ENCODE results near the gene NSMCE1.

DNA sequence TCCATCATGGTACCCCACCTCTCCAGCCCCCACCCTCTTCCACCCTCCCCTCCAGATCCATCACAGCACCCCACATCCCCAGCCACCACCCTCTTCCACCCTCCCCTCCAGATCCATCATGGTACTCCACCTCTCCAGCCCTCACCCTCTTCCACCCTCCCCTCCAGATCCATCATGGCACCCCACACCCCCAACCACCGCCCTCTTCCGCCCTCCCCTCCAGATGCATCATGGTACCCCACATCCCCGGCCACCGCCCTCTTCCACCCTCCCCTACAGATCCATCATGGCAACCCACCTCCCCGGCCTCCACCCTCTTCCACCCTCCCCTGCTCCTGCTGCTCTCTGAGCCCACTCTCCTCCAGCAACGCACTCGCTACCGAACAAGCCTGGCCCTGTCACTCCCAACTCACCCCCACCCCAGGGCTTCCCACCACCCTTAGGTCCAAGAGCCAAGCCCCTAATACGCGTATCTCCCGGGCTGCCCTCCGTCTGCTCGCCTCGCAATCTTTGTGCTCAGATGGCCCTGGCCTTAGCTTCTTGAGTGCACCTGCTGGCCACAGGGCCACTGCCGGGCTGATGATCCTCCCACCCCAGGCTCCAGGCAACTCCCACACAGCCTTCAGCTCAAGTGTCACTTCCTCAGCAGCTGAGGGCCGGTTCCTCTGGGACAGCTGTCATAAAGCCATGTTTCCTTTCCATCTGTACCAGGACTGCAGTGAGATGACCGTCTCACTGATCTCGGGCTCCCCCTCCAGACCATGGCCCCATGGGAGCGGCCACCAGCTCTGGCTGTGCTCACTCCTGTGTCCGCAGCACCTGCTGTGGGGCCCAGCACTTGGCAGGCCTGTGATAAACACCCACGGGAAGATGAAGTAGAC, 39.7 kb downstream of the NSMCE1 start:
- TF ChIP-seq EZH2 (IDR thresholded peaks at IDR 0.05; ENCODE audit: borderline replicate concordance, low read depth, low read length, severe bottlenecking): no peak
- TF ChIP-seq, protein P1, sequence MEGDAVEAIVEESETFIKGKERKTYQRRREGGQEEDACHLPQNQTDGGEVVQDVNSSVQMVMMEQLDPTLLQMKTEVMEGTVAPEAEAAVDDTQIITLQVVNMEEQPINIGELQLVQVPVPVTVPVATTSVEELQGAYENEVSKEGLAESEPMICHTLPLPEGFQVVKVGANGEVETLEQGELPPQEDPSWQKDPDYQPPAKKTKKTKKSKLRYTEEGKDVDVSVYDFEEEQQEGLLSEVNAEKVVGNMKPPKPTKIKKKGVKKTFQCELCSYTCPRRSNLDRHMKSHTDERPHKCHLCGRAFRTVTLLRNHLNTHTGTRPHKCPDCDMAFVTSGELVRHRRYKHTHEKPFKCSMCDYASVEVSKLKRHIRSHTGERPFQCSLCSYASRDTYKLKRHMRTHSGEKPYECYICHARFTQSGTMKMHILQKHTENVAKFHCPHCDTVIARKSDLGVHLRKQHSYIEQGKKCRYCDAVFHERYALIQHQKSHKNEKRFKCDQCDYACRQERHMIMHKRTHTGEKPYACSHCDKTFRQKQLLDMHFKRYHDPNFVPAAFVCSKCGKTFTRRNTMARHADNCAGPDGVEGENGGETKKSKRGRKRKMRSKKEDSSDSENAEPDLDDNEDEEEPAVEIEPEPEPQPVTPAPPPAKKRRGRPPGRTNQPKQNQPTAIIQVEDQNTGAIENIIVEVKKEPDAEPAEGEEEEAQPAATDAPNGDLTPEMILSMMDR (IDR thresholded peaks at IDR 0.05; ENCODE audit: borderline replicate concordance, extremely low read depth, low read length, poor library complexity, severe bottlenecking): no peak
